HG02759 (cell line): ENCODE data around the gene IFT52.

Experiments used
- ATAC-seq: cut with Tn5 transposase; IDR thresholded peaks from one replicate; pipeline ENCODE4 v1.9.1; 2021; ENCODE audit warnings: mild to moderate bottlenecking, moderate library complexity; ENCODE audit not compliant: unreplicated experiment

The IFT52 gene, protein sequence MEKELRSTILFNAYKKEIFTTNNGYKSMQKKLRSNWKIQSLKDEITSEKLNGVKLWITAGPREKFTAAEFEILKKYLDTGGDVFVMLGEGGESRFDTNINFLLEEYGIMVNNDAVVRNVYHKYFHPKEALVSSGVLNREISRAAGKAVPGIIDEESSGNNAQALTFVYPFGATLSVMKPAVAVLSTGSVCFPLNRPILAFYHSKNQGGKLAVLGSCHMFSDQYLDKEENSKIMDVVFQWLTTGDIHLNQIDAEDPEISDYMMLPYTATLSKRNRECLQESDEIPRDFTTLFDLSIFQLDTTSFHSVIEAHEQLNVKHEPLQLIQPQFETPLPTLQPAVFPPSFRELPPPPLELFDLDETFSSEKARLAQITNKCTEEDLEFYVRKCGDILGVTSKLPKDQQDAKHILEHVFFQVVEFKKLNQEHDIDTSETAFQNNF

DNA sequence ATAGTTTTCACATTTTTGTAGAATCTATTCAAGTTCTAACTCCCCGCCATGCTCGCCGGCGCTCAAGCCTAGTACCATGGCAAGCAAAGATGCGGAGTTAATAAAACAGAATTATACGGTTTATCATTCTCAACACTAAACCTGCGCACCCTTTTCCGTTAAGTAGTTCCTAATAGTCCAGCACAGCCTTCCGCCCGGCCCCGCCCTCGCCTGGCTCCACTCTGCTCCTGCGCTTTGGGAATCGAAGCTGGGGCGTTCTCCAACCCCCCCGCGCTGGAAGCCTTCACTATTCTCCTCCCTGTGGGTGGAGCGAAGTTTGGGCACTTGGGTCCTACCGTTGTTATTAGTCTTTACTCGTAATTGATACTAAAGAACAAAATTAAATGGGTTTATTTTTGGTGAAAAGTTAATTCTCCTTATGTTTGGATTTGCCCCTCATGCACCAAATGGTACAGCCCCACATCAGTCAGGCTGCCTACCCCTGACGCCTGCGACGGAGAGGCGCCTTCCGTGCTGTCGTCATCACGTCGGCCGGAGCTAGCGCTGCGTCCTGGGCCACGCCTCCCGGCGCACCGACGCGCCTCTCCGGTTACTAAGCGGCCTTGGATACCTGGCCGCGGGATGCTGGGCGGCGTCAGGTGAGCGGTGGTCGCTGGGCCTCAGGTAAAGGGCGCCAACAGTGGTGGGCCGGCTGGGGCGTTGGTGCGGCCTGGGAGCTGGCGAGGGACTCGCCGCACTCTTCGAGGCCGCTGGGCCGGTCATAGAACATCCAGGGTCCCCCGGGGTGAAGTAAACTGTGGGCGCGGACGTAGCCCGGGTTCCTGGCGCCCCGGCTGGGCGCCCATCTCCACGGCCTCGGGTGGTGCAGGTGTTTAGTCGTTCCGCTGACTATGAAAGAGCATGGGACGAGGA lies at the start of gene IFT52:
IFT52 (plus strand) TSS at position 546 of the 912 bp plus-strand sequence. CDS start 3,762 bp downstream, outside the sequence.
- ATAC-seq, result peak; percentile 98

DNA sequence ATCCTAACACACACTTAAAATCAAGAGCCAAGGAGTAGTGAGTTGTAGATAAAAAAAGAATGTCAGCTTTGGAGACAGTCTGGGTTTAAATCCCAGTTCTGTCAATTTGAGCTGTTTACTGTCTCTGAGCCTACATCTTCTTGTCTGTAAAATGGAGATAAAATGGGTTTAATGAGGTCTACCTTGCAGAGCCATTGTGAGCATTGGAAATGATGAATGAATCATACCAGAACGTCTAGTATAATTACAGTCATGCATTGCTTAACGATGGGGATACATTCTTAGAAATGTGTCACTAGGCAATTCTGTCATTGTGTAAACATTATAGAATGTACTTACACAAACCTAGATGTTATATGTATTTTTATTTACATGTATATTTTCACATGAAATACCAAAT lies 49.5 kb upstream of the IFT52 start:
- no peak for ATAC-seq

DNA sequence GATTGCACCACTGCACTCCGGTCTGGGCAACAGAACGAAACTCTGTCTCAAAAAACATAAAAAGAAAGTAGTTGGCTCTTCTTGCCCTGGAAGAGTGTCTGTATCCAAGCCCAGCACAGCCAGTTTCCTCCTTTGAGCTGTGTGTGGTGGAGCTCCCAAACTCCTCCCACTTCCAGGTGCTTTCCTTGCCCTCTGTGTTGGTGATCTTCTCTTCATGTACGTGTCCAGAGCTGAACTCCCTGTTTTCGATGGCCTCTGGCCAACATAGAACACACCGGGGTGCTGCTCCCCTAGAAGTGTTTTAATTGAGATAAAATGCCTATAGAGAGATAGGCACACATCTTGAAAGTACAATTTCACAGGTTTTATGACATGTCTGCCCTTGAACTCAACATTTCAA lies 48.6 kb upstream of the IFT52 start:
- no peak for ATAC-seq

DNA sequence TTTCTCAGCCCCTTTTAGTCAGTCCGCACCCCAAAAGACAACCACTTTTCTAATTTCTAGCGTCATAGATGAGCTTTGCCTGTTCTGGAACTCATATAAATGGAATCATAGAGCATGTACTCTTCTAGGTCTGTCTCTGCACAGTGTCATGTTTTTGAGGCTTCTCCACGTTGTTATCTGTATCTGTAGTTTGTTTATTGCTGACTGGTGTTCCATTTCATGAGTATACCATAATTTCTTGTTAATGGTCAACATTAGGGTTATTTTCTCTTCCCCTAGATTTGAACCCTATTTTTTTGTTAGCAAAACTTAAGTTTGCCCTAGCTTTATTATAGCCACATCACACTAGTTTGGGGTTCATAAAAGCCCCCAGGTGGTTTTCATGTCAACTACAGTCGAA lies 48.1 kb upstream of the IFT52 start:
- no peak for ATAC-seq

DNA sequence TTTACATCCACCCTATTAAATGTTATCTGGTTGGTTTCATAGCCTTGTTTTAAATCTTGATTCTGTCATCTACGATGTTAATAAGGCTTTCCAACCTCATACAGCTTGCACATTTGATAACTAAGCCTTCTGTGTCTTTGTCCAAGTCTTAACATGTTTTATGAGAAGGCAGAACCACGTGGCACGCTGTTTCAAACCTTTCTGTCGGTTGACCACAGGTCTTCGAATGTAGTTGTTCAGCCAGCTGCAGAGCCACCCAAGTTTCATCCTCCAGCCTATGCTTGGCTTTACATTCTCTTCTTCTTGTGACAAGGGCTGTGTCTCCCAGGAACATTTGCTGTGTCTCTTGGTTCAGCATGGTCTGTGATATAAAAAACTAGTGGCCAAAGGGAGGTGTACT lies 47.6 kb upstream of the IFT52 start:
- ATAC-seq, result no peak

DNA sequence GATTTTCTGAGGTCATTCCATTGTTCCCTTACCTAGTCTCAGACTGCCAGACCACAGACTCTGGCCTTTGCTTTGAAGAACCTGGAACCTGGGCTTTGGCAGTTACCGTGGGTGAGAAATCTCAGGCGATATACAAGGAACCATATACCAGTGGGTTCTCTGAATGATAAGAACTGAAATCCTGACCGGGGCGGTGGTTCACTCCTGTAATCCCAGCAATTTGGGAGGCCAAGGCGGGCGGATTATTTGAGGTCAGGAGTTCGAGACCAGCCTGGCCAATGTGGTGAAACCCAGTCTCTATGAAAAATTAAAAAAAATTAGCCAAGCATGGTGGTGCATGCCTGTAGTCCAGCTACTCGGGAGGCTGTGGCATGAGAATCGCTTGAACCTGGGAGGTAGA lies 46.2 kb upstream of the IFT52 start:
- ATAC-seq, result no peak

DNA sequence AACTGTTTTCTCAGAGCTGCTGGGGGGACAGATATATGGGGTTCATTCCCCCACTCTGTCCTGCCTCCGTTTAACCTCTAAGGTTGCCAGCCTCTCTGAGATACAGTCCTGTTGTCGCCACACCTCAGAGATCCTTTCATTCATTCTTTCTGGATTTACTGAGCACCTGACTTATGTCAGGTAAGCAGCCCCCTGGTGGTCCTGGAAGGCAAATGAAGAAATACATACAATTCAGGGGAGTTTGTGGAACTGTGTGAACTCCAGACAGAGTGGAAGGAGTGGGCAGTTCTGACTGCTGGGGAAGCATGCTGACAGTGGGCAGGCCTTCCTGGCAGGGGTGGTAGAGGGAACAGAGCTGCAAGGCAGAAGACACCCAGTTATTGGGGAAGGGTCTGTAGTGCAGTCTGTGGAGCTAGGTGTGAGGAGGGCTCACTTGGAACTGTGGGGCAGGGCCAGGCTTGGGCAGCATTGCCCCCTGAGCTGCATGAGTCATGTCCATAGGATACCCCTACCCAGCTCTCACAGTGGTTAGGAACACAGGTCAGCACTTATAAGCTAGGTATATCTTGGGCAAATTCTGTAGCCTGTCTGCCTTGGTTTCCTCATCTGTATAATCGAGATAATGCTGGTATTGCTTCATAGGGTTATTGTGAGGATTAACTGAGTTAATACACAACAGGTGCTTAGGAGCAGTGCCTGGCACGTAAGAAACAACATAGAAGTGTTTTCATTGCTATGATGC lies 44.7 kb upstream of the IFT52 start:
- no peak for ATAC-seq

DNA sequence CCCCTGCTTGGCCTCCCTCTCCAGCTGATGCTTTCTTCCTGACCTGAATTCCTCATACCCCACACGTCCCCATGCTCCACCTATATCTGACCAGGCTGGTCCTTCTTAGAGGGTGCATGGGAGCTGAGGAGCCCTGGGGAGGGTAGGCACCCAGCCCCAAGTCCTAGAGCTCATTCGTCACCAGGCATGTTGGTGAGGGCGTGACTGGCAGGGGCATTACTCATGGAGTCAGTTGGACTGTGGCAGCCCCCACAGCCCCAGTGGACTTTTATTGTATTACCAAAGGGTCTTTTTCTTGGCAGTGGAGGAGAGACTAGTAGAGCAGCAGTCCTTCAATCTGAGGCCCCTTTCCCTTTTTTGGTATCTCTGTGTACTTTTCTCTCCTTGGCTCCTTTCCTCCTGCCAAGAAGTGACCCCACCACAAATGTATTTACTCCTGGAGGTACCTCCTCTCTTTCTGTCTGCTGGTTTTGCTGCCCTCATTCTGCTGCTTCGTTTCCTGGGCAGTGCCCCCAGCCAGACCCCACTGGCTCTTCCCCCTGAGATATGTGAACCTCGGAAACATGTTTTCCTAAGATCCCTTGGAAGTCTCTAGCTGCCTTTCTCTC lies 42.4 kb upstream of the IFT52 start:
- no peak for ATAC-seq

DNA sequence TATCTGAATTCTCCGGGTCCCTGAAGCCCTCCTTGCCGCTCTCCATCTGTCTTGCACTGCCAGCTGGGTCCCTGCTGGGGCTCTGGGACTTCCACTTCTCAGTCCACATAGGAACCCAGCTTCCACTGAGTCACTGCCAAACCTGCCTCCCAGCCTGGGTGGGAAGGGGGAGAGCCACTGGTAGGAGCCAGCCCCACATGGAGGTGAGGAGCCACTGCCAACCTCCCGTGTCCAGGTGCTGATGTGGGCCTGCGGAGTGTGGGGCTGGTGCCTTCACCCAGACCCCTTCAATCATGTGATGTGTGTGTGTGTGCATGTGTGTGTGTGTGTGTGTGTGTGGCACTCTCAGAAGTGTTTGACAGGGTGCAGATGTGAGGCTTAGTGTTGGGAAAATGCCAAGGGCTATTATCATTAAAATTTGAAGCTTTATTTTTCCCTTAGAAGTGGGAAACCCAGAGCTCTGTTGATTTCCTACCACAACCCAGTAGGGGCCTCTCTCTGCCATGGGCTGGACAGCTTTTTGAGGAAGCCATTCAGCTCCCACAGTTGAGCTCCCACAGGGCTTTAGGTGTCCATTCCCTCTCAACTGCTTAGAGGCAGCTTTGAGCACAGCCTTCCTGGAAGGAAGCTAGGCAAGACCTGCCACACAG lies 41.2 kb upstream of the IFT52 start:
- ATAC-seq, result no peak

DNA sequence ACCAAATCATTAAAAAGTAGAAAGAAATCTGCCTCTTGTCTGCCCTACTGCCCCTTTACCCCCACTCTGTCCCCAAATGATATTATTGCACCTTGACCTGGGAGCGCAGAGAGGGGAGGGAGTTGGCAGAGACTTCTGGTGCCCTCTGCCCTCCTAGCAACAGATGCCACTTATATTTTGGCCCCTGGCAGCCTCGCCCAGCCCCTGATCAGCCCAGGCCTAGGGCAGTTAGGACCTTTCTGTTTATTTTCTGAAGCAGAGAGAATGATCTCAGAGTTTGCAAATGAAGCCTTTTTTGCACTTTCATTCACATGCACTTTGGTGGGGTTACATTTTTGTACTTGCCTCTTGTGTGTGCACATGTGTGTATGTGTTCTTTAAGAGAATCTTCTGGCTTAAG lies 40.3 kb upstream of the IFT52 start:
- no peak for ATAC-seq

DNA sequence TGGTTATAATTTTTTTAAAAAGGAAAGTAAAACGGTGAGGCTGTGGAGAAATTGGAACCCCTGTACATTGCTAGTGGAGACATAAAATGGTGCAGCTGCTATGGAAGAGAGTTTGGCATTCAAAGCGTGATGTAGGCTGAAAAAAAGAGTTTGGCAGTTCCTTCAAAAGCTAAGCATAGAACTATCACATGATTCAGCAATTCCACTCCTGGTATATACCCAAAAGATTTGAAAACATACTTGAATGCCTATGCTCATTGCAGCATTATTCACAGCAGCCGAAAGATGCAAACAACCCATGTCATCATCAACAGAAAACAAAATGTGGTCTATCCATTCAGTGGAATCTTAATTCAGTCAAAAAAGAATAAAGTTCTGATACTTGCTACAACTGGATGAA lies 36.4 kb upstream of the IFT52 start:
- no peak for ATAC-seq

DNA sequence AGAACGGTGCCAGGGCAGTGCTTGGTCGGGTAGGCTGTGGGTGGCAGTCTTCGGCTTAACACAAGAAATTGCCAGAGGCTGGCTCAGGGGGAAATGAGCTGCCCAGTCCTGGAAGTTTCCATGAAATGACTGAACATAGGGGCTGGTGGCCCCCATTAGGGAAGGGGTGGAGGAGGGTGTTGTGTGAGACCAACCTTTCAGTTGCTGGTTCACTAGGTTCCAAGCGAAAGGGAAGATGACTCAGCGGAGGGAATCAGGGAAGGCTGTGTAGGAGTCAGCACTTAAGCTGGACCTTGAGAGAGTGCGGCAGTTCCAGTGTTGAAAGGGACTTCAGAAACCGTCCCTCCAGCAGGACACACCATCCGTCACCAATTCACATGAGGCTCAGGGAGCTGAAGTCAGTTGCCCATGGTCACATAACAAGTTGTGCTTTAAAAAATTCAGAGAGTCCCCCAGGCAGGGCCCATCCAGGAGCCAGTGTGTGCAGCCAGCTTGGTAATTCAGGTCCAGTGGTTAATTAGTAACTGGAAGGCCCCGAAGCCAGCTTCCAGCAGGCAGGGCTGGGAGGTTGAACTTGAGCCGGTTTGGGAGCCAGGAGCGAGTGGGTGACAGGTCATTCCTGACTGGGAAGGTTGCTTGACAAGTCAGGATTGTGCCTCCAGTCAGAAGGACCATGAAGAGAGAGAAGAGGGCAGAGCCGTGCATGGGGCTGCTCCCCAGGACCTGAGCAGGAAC lies 32.2 kb upstream of the IFT52 start, which contains the start of gene SGK2:
SGK2 (plus strand) TSS at position 616 of the 735 bp plus-strand sequence. CDS start 7,469 bp downstream, outside the sequence.
- no peak for ATAC-seq

DNA sequence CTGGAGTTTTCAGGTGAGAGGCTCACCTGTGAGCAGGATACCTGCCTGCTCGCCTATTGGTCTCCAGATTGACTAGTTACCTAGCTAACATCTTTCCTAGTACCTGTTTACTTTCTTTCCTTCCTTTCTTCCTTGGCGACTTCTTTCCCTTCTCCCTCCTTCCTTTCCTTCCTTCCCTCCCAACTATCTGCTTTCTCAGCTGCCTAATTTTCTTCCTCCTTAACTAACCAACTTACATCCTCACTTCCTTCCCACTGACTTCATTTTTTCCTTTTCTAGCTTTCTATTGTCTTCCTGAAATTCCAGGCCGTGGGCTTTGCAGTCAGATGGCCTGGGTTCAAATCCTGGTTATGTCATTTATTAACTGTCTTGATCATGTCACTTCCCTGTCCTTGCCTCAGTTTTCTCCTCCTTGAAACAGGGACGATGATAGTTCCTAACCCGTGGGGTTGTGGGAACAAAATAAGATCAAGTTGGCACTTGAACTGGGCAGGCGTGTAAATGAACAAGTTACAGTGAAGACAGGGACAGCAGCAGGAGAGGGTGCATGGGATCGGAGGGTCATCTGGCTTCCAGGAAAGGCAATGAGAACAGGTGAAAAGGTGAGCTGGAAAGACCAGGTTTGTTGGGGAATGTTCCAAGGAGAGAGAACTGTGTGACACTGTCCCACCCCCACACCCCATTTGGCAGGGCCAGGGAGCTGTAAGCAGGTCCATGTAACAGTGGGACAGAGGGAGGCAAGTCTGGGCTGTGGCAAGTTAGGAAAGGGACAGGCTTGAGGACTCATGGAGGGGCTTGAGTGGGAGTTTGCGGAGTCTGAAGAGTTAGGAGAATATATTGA lies 31.4 kb upstream of the IFT52 start:
- ATAC-seq, result no peak

DNA sequence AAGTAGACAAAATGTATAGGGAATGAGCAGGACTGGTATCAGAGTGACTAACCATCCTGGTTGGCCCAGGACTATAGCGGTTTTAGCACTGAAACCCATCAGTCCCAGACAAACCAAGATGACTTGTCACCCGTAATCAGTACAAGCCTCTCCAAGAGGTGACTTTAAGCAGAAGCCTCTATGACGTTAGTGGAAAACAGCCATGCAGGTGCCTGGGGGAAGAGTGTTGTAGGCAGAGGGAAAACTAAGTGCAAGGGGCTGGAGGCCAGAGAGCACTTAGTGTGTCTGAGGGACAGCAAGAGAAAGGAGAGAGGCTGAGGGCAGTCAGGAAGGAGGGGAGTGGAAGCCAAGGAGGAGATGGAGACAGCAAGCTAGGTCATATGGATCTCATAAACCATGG lies 29.8 kb upstream of the IFT52 start:
- ATAC-seq, result no peak

DNA sequence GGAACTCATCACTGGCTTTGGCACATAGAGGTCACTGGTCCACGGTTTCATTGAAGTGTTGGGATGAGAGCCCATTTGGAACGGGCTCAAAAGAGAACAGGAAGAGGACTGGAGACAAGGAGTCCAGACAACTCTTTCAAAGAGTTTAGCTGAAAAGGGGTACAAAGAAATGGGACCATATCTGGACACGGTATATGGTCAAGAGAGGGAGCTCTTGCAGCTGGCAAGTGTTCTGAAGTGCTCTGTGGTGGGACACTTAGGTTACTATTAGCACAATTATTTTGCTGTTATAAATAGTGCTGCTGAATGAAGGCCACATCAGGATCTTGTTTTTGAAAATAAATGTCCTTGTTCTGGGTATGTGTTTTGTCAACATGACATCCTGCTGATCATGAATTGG lies 27.3 kb upstream of the IFT52 start:
- ATAC-seq, result no peak

DNA sequence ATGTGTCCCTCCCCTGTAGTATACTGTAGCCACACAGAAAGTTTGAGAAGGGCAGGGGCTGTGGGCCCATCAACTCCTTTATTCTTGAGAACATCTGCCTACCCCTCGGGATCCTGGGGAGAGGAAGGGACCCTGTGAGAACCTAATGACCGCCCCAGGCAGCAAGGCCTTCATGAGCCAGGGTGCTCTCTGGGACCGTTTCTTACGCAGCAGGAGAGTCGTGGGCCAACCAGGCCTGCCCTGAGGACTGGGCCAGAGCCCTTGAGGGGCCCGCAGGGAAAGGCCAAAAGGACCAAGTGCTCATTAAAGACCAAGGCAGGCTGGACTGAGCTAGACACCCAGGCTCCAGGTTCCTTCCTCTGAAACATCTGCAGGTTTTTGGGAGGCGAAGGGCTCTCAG lies 26.7 kb upstream of the IFT52 start:
- no peak for ATAC-seq

DNA sequence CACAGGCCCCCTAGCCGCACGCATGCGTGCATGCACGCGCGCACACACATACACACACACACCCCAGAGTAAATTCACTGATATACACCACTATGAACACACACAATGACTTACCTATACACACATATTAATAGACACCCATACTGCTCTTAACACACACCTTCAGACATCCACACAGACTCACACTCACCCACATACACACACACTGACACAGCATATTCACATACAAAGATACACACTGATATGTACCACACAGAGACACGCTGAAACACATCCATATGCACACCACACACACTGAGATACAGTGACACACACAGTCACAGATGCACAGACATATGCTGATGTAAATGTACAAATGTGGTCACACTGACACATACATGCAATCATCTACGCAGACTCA lies 26.3 kb upstream of the IFT52 start:
- ATAC-seq, result no peak

DNA sequence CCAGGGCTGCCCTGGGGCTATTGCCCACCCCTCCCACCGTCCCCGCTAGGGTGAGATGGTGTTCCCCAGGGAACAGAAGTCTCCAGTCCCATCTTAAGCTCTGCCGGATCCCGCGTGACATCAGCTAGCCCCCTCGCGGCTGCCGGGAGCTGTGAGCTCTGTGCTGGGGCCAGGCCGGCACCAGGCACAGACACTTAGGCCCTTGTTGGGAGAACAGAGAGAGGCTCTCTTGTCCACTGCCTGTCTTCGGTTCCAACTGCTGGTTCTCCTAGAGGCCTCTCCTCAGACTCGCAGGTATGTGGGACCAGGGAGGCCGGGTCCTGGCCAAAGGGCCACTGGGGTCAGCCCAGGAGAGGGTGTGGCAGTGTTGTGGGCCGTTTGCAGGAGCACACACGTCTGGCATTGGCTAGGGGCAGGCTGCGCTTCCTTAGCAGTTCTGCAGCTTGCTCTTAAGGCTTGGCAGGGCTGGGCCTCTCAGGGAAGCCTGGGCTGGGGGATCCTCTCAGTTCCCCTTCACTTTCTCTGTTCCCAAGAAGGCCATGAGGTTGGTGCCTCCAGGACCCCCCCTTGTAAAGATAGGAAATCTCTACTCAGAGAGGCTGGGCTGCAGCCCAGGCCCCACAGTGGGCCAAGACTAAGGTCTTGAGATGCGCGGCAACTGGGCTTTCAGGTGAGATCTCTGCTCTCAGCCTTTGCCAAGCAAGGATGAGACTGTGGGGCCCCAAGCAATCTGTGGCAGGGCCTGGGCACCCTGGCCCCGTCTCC lies 25.6 kb upstream of the IFT52 start:
- no peak for ATAC-seq
